ENCODE results near the gene TIMP2.
"Not testable (repeated sequence)": the region's sequence is repeated elsewhere in the genome, so short reads cannot be mapped to it uniquely, and the experiment has no call there.

The TIMP2 gene

GRCh38 chr17:78925234-78925633 lies at the start of gene TIMP2:
TIMP2 (minus strand) TSS chr17:78925387; CDS start chr17:78925088, 299 bp downstream.
- in situ Hi-C loops (cut with HindIII; ENCODE audit: low sequenced_read_pairs), result no loop called here

GRCh38 chr17:78973792-78974520 lies 48.8 kb upstream of the TIMP2 start:
- in situ Hi-C loops (cut with HindIII; ENCODE audit: low sequenced_read_pairs), result no loop called here

GRCh38 chr17:78973196-78973595 lies 48.0 kb upstream of the TIMP2 start:
- in situ Hi-C loops (cut with HindIII; ENCODE audit: low sequenced_read_pairs), result no loop called here

- in situ Hi-C loops (cut with HindIII; ENCODE audit: low sequenced_read_pairs), result no loop called here
Measured at GRCh38 chr17:78972507-78973105, 47.4 kb upstream of the TIMP2 start.

GRCh38 chr17:78971756-78972506 lies 46.7 kb upstream of the TIMP2 start:
- in situ Hi-C loops (cut with HindIII; ENCODE audit: low sequenced_read_pairs), result no loop called here

GRCh38 chr17:78970834-78971755 lies 45.9 kb upstream of the TIMP2 start:
- in situ Hi-C loops (cut with HindIII; ENCODE audit: low sequenced_read_pairs), result no loop called here

GRCh38 chr17:78969865-78970264 lies 44.7 kb upstream of the TIMP2 start:
- in situ Hi-C loops (cut with HindIII; ENCODE audit: low sequenced_read_pairs), result no loop called here

GRCh38 chr17:78967782-78968362 lies 42.7 kb upstream of the TIMP2 start:
- in situ Hi-C loops (cut with HindIII; ENCODE audit: low sequenced_read_pairs), result no loop called here

GRCh38 chr17:78966910-78967600 lies 41.9 kb upstream of the TIMP2 start:
- in situ Hi-C loops (cut with HindIII; ENCODE audit: low sequenced_read_pairs), result no loop called here

GRCh38 chr17:78966123-78966813 lies 41.1 kb upstream of the TIMP2 start:
- in situ Hi-C loops (cut with HindIII; ENCODE audit: low sequenced_read_pairs), result no loop called here

GRCh38 chr17:78965491-78965924 lies 40.3 kb upstream of the TIMP2 start:
- in situ Hi-C loops (cut with HindIII; ENCODE audit: low sequenced_read_pairs), result no loop called here

- in situ Hi-C loops (cut with HindIII; ENCODE audit: low sequenced_read_pairs), result no loop called here
Measured at GRCh38 chr17:78963378-78963777, 38.2 kb upstream of the TIMP2 start.

- in situ Hi-C loops (cut with HindIII; ENCODE audit: low sequenced_read_pairs), result not testable (repeated sequence)
Measured at GRCh38 chr17:78962984-78963348, 37.8 kb upstream of the TIMP2 start.

GRCh38 chr17:78962345-78962983 lies 37.3 kb upstream of the TIMP2 start:
- in situ Hi-C loops (cut with HindIII; ENCODE audit: low sequenced_read_pairs), result no loop called here

- in situ Hi-C loops (cut with HindIII; ENCODE audit: low sequenced_read_pairs), result no loop called here
Measured at GRCh38 chr17:78961571-78961970, 36.4 kb upstream of the TIMP2 start.

- in situ Hi-C loops (cut with HindIII; ENCODE audit: low sequenced_read_pairs), result no loop called here
Measured at GRCh38 chr17:78960928-78961327, 35.7 kb upstream of the TIMP2 start.

- in situ Hi-C loops (cut with HindIII; ENCODE audit: low sequenced_read_pairs), result no loop called here
Measured at GRCh38 chr17:78959803-78960202, 34.6 kb upstream of the TIMP2 start.

GRCh38 chr17:78958641-78959127 lies 33.5 kb upstream of the TIMP2 start:
- in situ Hi-C loops (cut with HindIII; ENCODE audit: low sequenced_read_pairs), result no loop called here

GRCh38 chr17:78957128-78957527 lies 31.9 kb upstream of the TIMP2 start:
- in situ Hi-C loops (cut with HindIII; ENCODE audit: low sequenced_read_pairs), result no loop called here

Measured in endothelial cell of hepatic sinusoid (primary cell).